GM19043 (cell line): ENCODE results near the gene TRIM27.
"Not testable (repeated sequence)": the region's sequence is repeated elsewhere in the genome, so short reads cannot be mapped to it uniquely, and the experiment has no call there.

Experiments used
- ATAC-seq: cut with Tn5 transposase; IDR thresholded peaks from one replicate; pipeline ENCODE4 v1.9.1; 2021; ENCODE audit warnings: low read depth; ENCODE audit not compliant: unreplicated experiment

TRIM27 gene

GRCh38 chr6:28943223-28943556, 19.4 kb upstream of the TRIM27 start:
- ATAC-seq = no peak

GRCh38 chr6:28941684-28942448, 18.1 kb upstream of the TRIM27 start:
- no peak for ATAC-seq

GRCh38 chr6:28940858-28941683, 17.3 kb upstream of the TRIM27 start:
- peak; percentile 53 for ATAC-seq

GRCh38 chr6:28940294-28940857, 16.6 kb upstream of the TRIM27 start:
- no peak for ATAC-seq

GRCh38 chr6:28933069-28933468, 9.3 kb upstream of the TRIM27 start:
- no peak for ATAC-seq

- ATAC-seq = no peak
These were observed 6.3 kb upstream of the TRIM27 start for GRCh38 chr6:28929887-28930620.

GRCh38 chr6:28929339-28929738, 5.6 kb upstream of the TRIM27 start:
- ATAC-seq = not testable (repeated sequence)

GRCh38 chr6:28927846-28928245, 4.1 kb upstream of the TRIM27 start:
- ATAC-seq = no peak

- peak; percentile 14 for ATAC-seq
These were observed 916 bp downstream of the TRIM27 start for GRCh38 chr6:28922821-28923317.

GRCh38 chr6:28922004-28922820, 1.6 kb downstream of the TRIM27 start:
- ATAC-seq = no peak

- no peak for ATAC-seq
These were observed 3.5 kb downstream of the TRIM27 start for GRCh38 chr6:28920281-28920680.

GRCh38 chr6:28914941-28915340, 8.8 kb downstream of the TRIM27 start:
- ATAC-seq = no peak

- no peak for ATAC-seq
These were observed 12.7 kb downstream of the TRIM27 start for GRCh38 chr6:28910901-28911690.

GRCh38 chr6:28907394-28907793, 16.4 kb downstream of the TRIM27 start:
- ATAC-seq = no peak

- no peak for ATAC-seq
These were observed 17.1 kb downstream of the TRIM27 start for GRCh38 chr6:28906669-28907068.

GRCh38 chr6:28903686-28904085, 20.1 kb downstream of the TRIM27 start:
- no peak for ATAC-seq

GRCh38 chr6:28901831-28902230, 22.0 kb downstream of the TRIM27 start:
- no peak for ATAC-seq

GRCh38 chr6:28900577-28901256, 23.1 kb downstream of the TRIM27 start:
- ATAC-seq = no peak

GRCh38 chr6:28898710-28898965, 25.1 kb downstream of the TRIM27 start:
- no peak for ATAC-seq
